Measurements from ENCODE around the gene TMEM141. TPM values are rescaled to one million over a fixed set of nuclear protein-coding genes. Genes with fewer than 3 reads are reported as not detected.
"Not testable (repeated sequence)": the region's sequence is repeated elsewhere in the genome, so short reads cannot be mapped to it uniquely, and the experiment has no call there.

Gene TMEM141
- total RNA-seq, 1 donor from 2014 or later: 19.9 TPM

DNA sequence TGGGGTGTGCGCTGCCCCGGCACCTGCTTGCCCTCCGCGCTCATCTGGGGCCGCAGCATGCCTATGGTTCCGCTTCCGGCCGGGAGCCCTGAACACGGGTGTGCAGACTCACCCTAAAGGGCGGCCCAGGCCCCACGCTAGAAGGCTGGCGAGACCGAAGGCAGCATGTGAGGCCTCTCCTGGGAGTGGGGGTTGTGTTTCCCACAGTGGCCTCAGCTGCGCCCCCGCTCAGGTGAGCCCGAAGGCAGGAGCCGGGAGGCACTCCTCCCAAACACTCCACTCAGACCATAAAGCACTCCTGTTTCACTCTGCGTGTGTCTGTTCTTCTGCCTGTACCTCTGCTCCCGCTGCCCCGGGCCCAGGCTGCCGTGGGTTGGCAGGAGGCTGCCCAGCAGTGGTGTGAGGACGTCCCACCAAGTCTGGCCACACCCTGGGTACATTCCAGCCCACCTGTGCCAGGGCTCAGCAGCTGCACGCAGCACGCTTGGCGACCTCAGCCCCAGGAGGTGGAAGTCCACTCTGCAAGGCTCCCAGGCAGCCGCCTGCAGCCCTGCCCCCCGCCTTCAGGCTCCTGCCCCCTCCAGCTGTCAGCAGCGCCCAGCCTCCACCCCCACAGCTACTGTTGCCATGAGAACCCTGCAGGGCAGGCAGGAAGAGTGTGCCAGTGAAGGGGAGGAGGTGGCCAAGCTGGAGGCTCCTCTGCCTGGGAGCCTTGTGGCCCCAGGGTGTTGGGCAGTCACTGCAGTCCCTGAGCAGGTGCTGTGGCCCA, 49.9 kb downstream of the TMEM141 start:
- Histone ChIP-seq H3K27ac (peak overlapping the region; percentile 74), H3K9me3 (ENCODE audit: low read depth) (no peaks in the 10 kb centered on the region), H3K4me1 (peaks cover 23% of the 10 kb centered on the region), H2AFZ (replicated peaks) (no peak overlapping the region), H3K4me3 (no peak overlapping the region), H3F3A (ENCODE audit: low read depth) (peaks cover 28% of the 10 kb centered on the region), H3K27me3 (peaks cover 9% of the 10 kb centered on the region), H4K20me1 (ENCODE audit: low read depth) (peaks cover 40% of the 10 kb centered on the region), H3K9ac (no peak overlapping the region), H3K4me2 (peak overlapping the region; percentile 14), H3K79me2 (ENCODE audit: low read depth) (no peaks in the 10 kb centered on the region), H3K36me3 (no peaks in the 10 kb centered on the region)
- Mint-ChIP-seq H3K4me3 (no peak overlapping the region), H3K27me3 (ENCODE audit: insufficient read depth, low read depth) (peaks cover 15% of the 10 kb centered on the region), H3K36me3 (no peaks in the 10 kb centered on the region), H3K9me3 (no peaks in the 10 kb centered on the region), H3K4me1 (peaks cover 23% of the 10 kb centered on the region), H3K27ac (peak overlapping the region; percentile 46)
- TF ChIP-seq, protein P1, sequence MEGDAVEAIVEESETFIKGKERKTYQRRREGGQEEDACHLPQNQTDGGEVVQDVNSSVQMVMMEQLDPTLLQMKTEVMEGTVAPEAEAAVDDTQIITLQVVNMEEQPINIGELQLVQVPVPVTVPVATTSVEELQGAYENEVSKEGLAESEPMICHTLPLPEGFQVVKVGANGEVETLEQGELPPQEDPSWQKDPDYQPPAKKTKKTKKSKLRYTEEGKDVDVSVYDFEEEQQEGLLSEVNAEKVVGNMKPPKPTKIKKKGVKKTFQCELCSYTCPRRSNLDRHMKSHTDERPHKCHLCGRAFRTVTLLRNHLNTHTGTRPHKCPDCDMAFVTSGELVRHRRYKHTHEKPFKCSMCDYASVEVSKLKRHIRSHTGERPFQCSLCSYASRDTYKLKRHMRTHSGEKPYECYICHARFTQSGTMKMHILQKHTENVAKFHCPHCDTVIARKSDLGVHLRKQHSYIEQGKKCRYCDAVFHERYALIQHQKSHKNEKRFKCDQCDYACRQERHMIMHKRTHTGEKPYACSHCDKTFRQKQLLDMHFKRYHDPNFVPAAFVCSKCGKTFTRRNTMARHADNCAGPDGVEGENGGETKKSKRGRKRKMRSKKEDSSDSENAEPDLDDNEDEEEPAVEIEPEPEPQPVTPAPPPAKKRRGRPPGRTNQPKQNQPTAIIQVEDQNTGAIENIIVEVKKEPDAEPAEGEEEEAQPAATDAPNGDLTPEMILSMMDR (IDR thresholded peaks at IDR 0.05): no peak
- no peak for TF ChIP-seq EZH2phosphoT487 (IDR thresholded peaks at IDR 0.05)
- TF ChIP-seq EZH2 (IDR thresholded peaks at IDR 0.05): no peak
- peak; percentile 51 for DNase-seq (ENCODE audit: low spot score)

DNA sequence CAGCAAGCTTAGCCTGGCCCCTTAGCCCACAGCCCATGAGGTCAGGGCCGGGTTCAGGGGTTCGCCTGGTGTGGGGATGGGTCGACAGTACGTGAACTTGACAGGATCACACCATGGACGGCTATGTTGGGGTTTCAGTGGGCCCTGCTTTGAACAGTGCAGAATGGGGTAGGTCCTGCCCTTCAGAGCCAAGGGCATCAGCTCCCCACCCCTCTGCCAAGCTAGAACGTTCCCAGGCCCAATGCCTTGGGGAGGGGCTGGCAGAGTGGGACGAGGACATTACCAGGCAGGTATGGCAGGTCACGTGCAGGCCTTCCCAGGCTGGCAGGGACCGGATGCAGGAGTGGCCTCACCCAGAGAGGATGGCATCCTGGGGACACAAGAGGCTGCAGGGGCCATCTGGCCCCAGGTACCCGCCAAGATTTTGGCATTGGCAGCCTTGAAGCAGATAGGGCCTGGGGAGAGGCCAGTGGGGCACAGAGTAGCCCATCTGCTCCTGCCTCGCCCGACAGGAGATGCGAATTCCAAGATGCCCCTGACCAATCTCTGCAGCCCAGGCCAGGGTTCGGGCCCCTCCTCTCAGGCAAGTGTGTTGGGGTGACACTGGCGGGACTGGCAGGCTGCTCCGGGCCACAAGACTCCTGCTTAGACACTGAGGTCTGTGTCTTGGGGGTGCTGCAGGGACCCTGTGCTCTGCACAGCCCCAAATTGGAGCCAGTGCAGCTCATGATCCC, 50.7 kb downstream of the TMEM141 start:
- Histone ChIP-seq H3K4me1 (peaks cover 23% of the 10 kb centered on the region), H4K20me1 (ENCODE audit: low read depth) (peaks cover 40% of the 10 kb centered on the region), H3K27me3 (peaks cover 16% of the 10 kb centered on the region), H3F3A (ENCODE audit: low read depth) (peaks cover 26% of the 10 kb centered on the region), H3K4me2 (peak overlapping the region; percentile 64)
- Mint-ChIP-seq H3K27me3 (ENCODE audit: insufficient read depth, low read depth) (peaks cover 17% of the 10 kb centered on the region), H3K4me3 (peak overlapping the region; percentile 78), H3K4me1 (peaks cover 23% of the 10 kb centered on the region)
- not testable (repeated sequence) for H3K36me3 Mint-ChIP-seq; H3K79me2 ChIP-seq (ENCODE audit: low read depth); DNase-seq (ENCODE audit: low spot score); H3K27ac Mint-ChIP-seq; H3K27ac ChIP-seq; H2AFZ ChIP-seq (replicated peaks); H3K4me3 ChIP-seq; H3K9me3 Mint-ChIP-seq; H3K9ac ChIP-seq; H3K9me3 ChIP-seq (ENCODE audit: low read depth); H3K36me3 ChIP-seq

DNA sequence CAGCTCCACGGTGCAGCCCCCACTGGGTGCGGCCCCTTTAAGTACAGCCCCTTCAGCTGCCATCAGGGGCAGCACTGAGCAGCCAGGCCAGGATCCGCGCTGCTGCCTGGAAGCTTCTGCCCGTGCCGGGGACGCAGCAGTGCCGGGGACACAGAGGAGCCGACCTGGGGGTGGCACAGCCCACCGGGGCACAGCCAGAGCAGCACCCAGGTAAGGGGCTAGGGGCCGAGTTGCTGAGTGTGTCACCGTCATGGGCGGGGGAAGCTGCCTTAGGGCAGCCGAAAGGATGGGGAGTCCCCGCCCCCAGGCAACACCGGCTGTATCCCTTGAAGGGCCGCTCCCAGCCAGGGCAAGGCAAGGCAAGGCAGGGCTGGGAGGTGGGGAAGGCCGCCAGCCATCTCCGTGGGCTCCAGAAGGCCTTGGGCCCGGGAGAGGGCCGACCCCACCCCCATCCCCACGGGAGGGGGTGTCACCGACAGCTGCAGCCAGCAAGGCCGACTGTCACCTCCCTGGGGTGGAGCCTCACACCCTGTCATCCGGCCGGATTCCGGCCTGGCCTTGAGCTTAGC, 51.3 kb downstream of the TMEM141 start, which contains the start of gene AJM1:
TSS of gene AJM1 (plus strand) at position 99 of the 569 bp plus-strand sequence. CDS start 1,937 bp downstream, outside the sequence.
- peak; percentile 87 for DNase-seq (ENCODE audit: low spot score)
- not testable (repeated sequence) for H3K27ac ChIP-seq; H3K36me3 ChIP-seq; H3K79me2 ChIP-seq (ENCODE audit: low read depth); H3K9me3 ChIP-seq (ENCODE audit: low read depth); H3K36me3 Mint-ChIP-seq; H3K4me3 ChIP-seq; H3K9ac ChIP-seq; H2AFZ ChIP-seq (replicated peaks); H3K9me3 Mint-ChIP-seq; H3K27ac Mint-ChIP-seq
- Mint-ChIP-seq H3K4me3 (peak within 1 kb of the TSS; percentile 78), H3K27me3 (ENCODE audit: insufficient read depth, low read depth) (peaks cover 18% of the 10 kb centered on the region), H3K4me1 (peaks cover 23% of the 10 kb centered on the region)
- Histone ChIP-seq H3K4me2 (peak within 1 kb of the TSS; percentile 64), H4K20me1 (ENCODE audit: low read depth) (peaks cover 40% of the 10 kb centered on the region), H3F3A (ENCODE audit: low read depth) (peaks cover 28% of the 10 kb centered on the region), H3K4me1 (peaks cover 23% of the 10 kb centered on the region), H3K27me3 (peaks cover 20% of the 10 kb centered on the region)
- TF ChIP-seq, protein P1 (IDR thresholded peaks at IDR 0.05): peak; percentile 80

Small RNAs within 50 kb of the gene (microRNA-seq; reads per million reads assigned to microRNA genes)
- gene MIR4292 (not detected), gene MIR6722 (not detected)

Small RNAs within 50 kb of the gene (small RNA-seq; reads per million reads assigned to genes)
- gene AL355987.2 (not detected), gene ATP6V1G1P3 (not detected), gene MIR4292 (not detected), gene MIR6722 (not detected)

Other genes with a start within 250 kb of the TMEM141 start
- gene NOTCH1, start 245.3 kb upstream of the TMEM141 start, total RNA-seq (ENCODE audit: low replicate concordance): 11.7 and 32.4 TPM in 2 replicates
- 16.5 and 47.4 TPM in 2 replicates for gene EGFL7, start 128.4 kb upstream of the TMEM141 start, total RNA-seq (ENCODE audit: low replicate concordance)
- gene AGPAT2, start 103.9 kb upstream of the TMEM141 start, total RNA-seq (ENCODE audit: low replicate concordance): 2.4 and 3.4 TPM in 2 replicates
- 11.8 and 52.8 TPM in 2 replicates for gene DIPK1B, start 78.8 kb upstream of the TMEM141 start, total RNA-seq (ENCODE audit: low replicate concordance)
- not detected in 2 replicates for gene LCN10, start 48.4 kb upstream of the TMEM141 start, total RNA-seq (ENCODE audit: low replicate concordance)
- gene LCN6, start 42.8 kb upstream of the TMEM141 start, total RNA-seq (ENCODE audit: low replicate concordance): not detected in 2 replicates
- gene LCN8, start 33.1 kb upstream of the TMEM141 start, total RNA-seq (ENCODE audit: low replicate concordance): not detected in 2 replicates
- not detected in 2 replicates for gene LCN15, start 26.8 kb upstream of the TMEM141 start, total RNA-seq (ENCODE audit: low replicate concordance)
- gene CCDC183, start 5.0 kb downstream of the TMEM141 start, total RNA-seq (ENCODE audit: low replicate concordance): 0.84 and 2.1 TPM in 2 replicates
- gene RABL6, start 16.6 kb downstream of the TMEM141 start, total RNA-seq (ENCODE audit: low replicate concordance): 71.2 and 148 TPM in 2 replicates
- gene AJM1, start 51.1 kb downstream of the TMEM141 start, total RNA-seq (ENCODE audit: low replicate concordance): 0.77 TPM in 1 of 2 replicates, not detected in the other
- 58.8 and 110 TPM in 2 replicates for gene PHPT1, start 58.1 kb downstream of the TMEM141 start, total RNA-seq (ENCODE audit: low replicate concordance)
- 2.6 and 8.3 TPM in 2 replicates for gene MAMDC4, start 61.0 kb downstream of the TMEM141 start, total RNA-seq (ENCODE audit: low replicate concordance)
- gene EDF1, start 75.0 kb downstream of the TMEM141 start, total RNA-seq (ENCODE audit: low replicate concordance): 269 and 293 TPM in 2 replicates
- gene TRAF2, start 95.2 kb downstream of the TMEM141 start, total RNA-seq (ENCODE audit: low replicate concordance): 16.1 and 33.9 TPM in 2 replicates
- 21.5 and 85.1 TPM in 2 replicates for gene FBXW5, start 153.4 kb downstream of the TMEM141 start, total RNA-seq (ENCODE audit: low replicate concordance)
- not detected in 2 replicates for gene C8G, start 153.9 kb downstream of the TMEM141 start, total RNA-seq (ENCODE audit: low replicate concordance)
- gene LCN12, start 160.9 kb downstream of the TMEM141 start, total RNA-seq (ENCODE audit: low replicate concordance): 0.19 TPM in 1 of 2 replicates, not detected in the other
- gene PTGDS, start 186.2 kb downstream of the TMEM141 start, total RNA-seq (ENCODE audit: low replicate concordance): not detected in 2 replicates
- 0.09 TPM in 1 of 2 replicates, not detected in the other for gene LCNL1, start 191.6 kb downstream of the TMEM141 start, total RNA-seq (ENCODE audit: low replicate concordance)
- gene PAXX, start 201.1 kb downstream of the TMEM141 start, total RNA-seq (ENCODE audit: low replicate concordance): 31.5 and 79.6 TPM in 2 replicates
- not detected in 2 replicates for gene CLIC3, start 205.2 kb downstream of the TMEM141 start, total RNA-seq (ENCODE audit: low replicate concordance)
- 2.7 and 19.7 TPM in 2 replicates for gene ABCA2, start 236.9 kb downstream of the TMEM141 start, total RNA-seq (ENCODE audit: low replicate concordance)
- gene FUT7, start 240.7 kb downstream of the TMEM141 start, total RNA-seq (ENCODE audit: low replicate concordance): not detected in 2 replicates